Measurements from ENCODE around the gene GRID1. TPM values are rescaled to one million over a fixed set of nuclear protein-coding genes. Genes with fewer than 3 reads are reported as not detected.

The GRID1 gene
- total and polyA plus RNA-seq, 9 of the 15 experiments (the other 6 are each of a cell fraction or from before 2014, with no cell fraction given), result 0.01 to 7.2 (median 1.2) TPM

- Histone ChIP-seq H3K4me3 (no peak overlapping the region), H3K9me3 (replicated peaks; ENCODE audit: control insufficient read depth, insufficient read depth, low read depth, low read length) (no peaks in the 10 kb centered on the region), H3K36me3 (ENCODE audit: control insufficient read depth, insufficient read depth, low read length) (no peaks in the 10 kb centered on the region), H3K79me2 (ENCODE audit: control insufficient read depth, insufficient read depth, low read length) (no peaks in the 10 kb centered on the region), H3K9ac (ENCODE audit: insufficient read depth in 1 of 2, low read depth in 2 of 2, low read length in 2 of 2) (no peak overlapping the region), H3K9me1 (ENCODE audit: control insufficient read depth, insufficient read depth, low read length) (no peaks in the 10 kb centered on the region), H3K4me1 (replicated peaks in 1 of 2; ENCODE audit: control insufficient read depth in 2 of 2, insufficient read depth in 2 of 2, low read length in 2 of 2) (no peaks in the 10 kb centered on the region), H2AFZ (ENCODE audit: low read depth, low read length) (no peak overlapping the region), H3K27ac (ENCODE audit: extremely low read depth, low read depth, low read length) (no peak overlapping the region), H3K4me2 (ENCODE audit: insufficient read depth, low read length) (no peak overlapping the region), H4K20me1 (replicated peaks; ENCODE audit: control insufficient read depth, insufficient read depth, low read length) (no peaks in the 10 kb centered on the region; the same call in 1 of the 2 replicates), H3K27me3 (ENCODE audit: control insufficient read depth in 2 of 2, insufficient read depth in 2 of 2, low read length in 2 of 2) (peaks cover 0 to 3% of the 10 kb centered on the region in 2 experiments; a peak in 1 of 5 replicates)
- DNase-seq (ENCODE audit: extremely low read depth in 1 of 4, low spot score in 3 of 4), result no peak
- intact Hi-C loops (cut with micrococcal nuclease) (no loop called here), in situ Hi-C loops (cut with MboI) (no loop called here)
- TF ChIP-seq NFE2 (IDR thresholded peaks at IDR 0.05; ENCODE audit: low read depth) (peak; percentile 23; the same call in 1 of the 2 replicates), MAFK (IDR thresholded peaks at IDR 0.05; ENCODE audit: low read length) (peak; percentile 42; the same call in 1 of the 2 replicates), TCFL5 (CRISPR knock-in tag; conservative IDR thresholded peaks at IDR 0.05) (no peak), ZBTB5 (IDR thresholded peaks at IDR 0.05) (no peak), E2F6 (IDR thresholded peaks at IDR 0.05; ENCODE audit: borderline replicate concordance in 1 of 2, extremely low read depth in 1 of 2, insufficient read depth in 1 of 2, insufficient read length in 1 of 2, low read depth in 1 of 2, low read length in 1 of 2, poor library complexity in 1 of 2, severe bottlenecking in 1 of 2) (no peak), FOXJ2 (tag; IDR thresholded peaks at IDR 0.05) (no peak), MAFF (IDR thresholded peaks at IDR 0.05; ENCODE audit: low read length) (peak; percentile 60), ZNF282 (CRISPR knock-in tag; IDR thresholded peaks at IDR 0.05) (no peak), RBM25 (IDR thresholded peaks at IDR 0.05; ENCODE audit: low read depth, low read length, severe bottlenecking) (no peak), MAFG (tag; conservative IDR thresholded peaks at IDR 0.05) (peak; percentile 83), NBN (IDR thresholded peaks at IDR 0.05; ENCODE audit: low read depth) (no peak), FOXP4 (CRISPR knock-in tag; IDR thresholded peaks at IDR 0.05; ENCODE audit: borderline replicate concordance) (no peak), C11orf30 (IDR thresholded peaks at IDR 0.05; ENCODE audit: low read depth) (peak; percentile 83), FOXK2 (conservative IDR thresholded peaks at IDR 0.05 in 1 of 2, IDR thresholded peaks at IDR 0.05 in 1 of 2; ENCODE audit: low read depth in 2 of 2) (no peak), ZNF316 (IDR thresholded peaks at IDR 0.05) (peak; percentile 87)
- TF ChIP-seq, protein P1, sequence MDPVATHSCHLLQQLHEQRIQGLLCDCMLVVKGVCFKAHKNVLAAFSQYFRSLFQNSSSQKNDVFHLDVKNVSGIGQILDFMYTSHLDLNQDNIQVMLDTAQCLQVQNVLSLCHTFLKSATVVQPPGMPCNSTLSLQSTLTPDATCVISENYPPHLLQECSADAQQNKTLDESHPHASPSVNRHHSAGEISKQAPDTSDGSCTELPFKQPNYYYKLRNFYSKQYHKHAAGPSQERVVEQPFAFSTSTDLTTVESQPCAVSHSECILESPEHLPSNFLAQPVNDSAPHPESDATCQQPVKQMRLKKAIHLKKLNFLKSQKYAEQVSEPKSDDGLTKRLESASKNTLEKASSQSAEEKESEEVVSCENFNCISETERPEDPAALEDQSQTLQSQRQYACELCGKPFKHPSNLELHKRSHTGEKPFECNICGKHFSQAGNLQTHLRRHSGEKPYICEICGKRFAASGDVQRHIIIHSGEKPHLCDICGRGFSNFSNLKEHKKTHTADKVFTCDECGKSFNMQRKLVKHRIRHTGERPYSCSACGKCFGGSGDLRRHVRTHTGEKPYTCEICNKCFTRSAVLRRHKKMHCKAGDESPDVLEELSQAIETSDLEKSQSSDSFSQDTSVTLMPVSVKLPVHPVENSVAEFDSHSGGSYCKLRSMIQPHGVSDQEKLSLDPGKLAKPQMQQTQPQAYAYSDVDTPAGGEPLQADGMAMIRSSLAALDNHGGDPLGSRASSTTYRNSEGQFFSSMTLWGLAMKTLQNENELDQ (CRISPR knock-in tag; IDR thresholded peaks at IDR 0.05; ENCODE audit: borderline replicate concordance), result no peak
- BruUV-seq (replicated peaks), result no TSS peak
- FAIRE-seq, result no peak
- ChIA-PET CTCF (ENCODE audit: low intra/inter-chr PET ratio) (no interaction called here), POLR2A (no interaction called here)
- WGBS (ENCODE audit: insufficient coverage, low coverage, missing lambda C conversion rate), result 2% methylated on average over 4 of the region's 4 CpGs
- ATAC-seq, result no peak
These were observed 447.0 kb downstream of the GRID1 start for GRCh38 chr10:85919491-85920021.
